ENCODE measurements around the gene BMP10. TPM values are rescaled to one million over a fixed set of nuclear protein-coding genes. Genes with fewer than 3 reads are reported as not detected.

BMP10 gene
- total RNA-seq, 1 donor from 2014 or later = not detected

DNA sequence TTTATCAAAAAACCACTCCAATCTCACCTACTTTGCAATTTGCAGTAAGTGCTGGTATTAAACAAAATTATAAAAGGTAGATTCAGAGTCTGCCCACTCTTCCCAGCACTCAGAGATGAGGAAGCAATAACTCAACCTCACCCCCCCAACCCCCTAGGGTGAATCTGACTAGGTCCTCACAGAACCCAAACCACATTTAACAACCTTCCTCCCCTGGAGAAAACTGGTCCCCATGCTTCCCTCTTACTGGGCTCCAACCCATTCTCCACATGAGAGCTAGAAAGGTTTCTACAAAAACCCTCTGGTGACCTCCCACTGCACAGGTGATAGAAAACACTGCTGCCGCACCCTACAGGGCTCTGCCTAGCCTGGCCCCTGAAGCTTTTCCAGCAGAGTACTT, 40.5 kb upstream of the BMP10 start:
- no peak for DNase-seq
- H3K27me3 Mint-ChIP-seq (ENCODE audit: unreplicated experiment) = peaks cover 3% of the 10 kb centered on the region
- H3K9me3 Mint-ChIP-seq (ENCODE audit: unreplicated experiment) = no peaks in the 10 kb centered on the region
- no peaks in the 10 kb centered on the region for H3K36me3 Mint-ChIP-seq (ENCODE audit: unreplicated experiment)
- no peak overlapping the region for H3K27ac Mint-ChIP-seq (ENCODE audit: unreplicated experiment)
- TF ChIP-seq, protein P1, sequence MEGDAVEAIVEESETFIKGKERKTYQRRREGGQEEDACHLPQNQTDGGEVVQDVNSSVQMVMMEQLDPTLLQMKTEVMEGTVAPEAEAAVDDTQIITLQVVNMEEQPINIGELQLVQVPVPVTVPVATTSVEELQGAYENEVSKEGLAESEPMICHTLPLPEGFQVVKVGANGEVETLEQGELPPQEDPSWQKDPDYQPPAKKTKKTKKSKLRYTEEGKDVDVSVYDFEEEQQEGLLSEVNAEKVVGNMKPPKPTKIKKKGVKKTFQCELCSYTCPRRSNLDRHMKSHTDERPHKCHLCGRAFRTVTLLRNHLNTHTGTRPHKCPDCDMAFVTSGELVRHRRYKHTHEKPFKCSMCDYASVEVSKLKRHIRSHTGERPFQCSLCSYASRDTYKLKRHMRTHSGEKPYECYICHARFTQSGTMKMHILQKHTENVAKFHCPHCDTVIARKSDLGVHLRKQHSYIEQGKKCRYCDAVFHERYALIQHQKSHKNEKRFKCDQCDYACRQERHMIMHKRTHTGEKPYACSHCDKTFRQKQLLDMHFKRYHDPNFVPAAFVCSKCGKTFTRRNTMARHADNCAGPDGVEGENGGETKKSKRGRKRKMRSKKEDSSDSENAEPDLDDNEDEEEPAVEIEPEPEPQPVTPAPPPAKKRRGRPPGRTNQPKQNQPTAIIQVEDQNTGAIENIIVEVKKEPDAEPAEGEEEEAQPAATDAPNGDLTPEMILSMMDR (IDR thresholded peaks at IDR 0.05; ENCODE audit: partially characterized antibody, unreplicated experiment) = no peak
- no peak overlapping the region for H3K4me3 Mint-ChIP-seq (ENCODE audit: unreplicated experiment)
- H3K4me1 Mint-ChIP-seq (ENCODE audit: low read depth, unreplicated experiment) = no peaks in the 10 kb centered on the region

DNA sequence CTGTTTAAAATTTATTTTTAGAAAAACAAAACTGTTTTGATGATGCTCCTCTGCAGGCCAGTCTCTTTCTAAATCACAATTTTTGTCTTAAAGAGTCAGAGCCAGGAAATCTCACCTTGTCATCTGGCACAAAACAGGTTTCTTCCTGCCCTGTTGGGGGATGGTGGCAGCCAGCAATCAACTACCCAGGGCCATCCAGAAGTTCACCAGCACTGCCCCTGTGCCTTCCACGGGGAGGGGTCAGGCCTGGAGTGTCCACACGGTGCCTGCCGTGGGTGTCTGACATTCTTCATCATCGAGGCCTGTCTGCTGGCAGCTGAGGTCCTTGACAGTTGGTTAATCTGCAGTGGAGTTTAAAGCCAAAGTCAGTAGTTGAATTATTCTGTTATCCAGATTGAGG, 40.0 kb upstream of the BMP10 start:
- DNase-seq = no peak
- Mint-ChIP-seq H3K9me3 (ENCODE audit: unreplicated experiment) (no peaks in the 10 kb centered on the region), H3K36me3 (ENCODE audit: unreplicated experiment) (no peaks in the 10 kb centered on the region), H3K27ac (ENCODE audit: unreplicated experiment) (no peak overlapping the region), H3K4me3 (ENCODE audit: unreplicated experiment) (no peak overlapping the region), H3K4me1 (ENCODE audit: low read depth, unreplicated experiment) (no peaks in the 10 kb centered on the region), H3K27me3 (ENCODE audit: unreplicated experiment) (peaks cover 3% of the 10 kb centered on the region)
- TF ChIP-seq, protein P1 (IDR thresholded peaks at IDR 0.05; ENCODE audit: partially characterized antibody, unreplicated experiment) = no peak

DNA sequence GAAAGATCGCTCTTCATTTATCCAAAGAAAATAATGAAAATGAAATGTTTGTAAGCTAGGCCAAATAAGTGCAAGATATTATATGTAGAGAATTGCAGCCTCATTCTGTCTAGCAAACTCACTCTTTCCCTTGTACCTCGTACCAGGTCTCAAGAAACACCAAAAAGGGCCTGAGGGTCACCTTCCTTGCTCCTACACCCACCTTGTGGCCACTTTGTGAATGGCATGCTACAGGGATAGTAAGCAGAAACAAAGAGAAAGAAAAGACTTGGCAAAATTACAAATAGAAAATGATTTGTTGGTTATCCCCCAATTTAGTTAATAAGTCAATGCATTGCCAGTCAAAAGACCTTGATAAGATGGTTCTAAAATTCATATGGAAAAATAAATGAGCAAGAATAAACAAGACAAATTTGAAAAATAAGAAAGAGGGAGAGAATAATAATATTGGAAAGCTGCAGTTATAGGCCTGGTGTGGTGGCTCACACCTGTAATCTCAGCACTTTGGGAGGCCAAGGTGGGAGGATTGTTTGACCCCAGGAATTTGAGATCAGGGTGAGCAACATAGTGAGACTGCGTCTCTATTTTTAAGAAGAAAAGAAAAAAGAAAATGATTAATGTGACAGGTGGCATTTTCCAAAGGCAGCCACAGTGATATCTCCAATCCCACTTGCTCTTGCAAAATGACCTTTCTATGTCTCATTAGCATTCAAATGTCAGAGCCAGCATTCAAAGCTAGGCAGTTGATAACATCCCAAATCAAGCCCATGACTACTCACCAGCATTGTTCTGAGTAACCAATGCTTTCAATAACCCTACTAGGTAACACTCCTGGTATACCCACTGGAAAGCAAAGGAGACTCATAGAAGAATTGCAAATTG, 38.8 kb upstream of the BMP10 start:
- Mint-ChIP-seq H3K27me3 (ENCODE audit: unreplicated experiment) (peaks cover 3% of the 10 kb centered on the region), H3K9me3 (ENCODE audit: unreplicated experiment) (no peaks in the 10 kb centered on the region), H3K4me3 (ENCODE audit: unreplicated experiment) (no peak overlapping the region), H3K4me1 (ENCODE audit: low read depth, unreplicated experiment) (no peaks in the 10 kb centered on the region), H3K36me3 (ENCODE audit: unreplicated experiment) (no peaks in the 10 kb centered on the region), H3K27ac (ENCODE audit: unreplicated experiment) (no peak overlapping the region)
- DNase-seq = peak; percentile 85
- TF ChIP-seq, protein P1 (IDR thresholded peaks at IDR 0.05; ENCODE audit: partially characterized antibody, unreplicated experiment) = peak; percentile 90

DNA sequence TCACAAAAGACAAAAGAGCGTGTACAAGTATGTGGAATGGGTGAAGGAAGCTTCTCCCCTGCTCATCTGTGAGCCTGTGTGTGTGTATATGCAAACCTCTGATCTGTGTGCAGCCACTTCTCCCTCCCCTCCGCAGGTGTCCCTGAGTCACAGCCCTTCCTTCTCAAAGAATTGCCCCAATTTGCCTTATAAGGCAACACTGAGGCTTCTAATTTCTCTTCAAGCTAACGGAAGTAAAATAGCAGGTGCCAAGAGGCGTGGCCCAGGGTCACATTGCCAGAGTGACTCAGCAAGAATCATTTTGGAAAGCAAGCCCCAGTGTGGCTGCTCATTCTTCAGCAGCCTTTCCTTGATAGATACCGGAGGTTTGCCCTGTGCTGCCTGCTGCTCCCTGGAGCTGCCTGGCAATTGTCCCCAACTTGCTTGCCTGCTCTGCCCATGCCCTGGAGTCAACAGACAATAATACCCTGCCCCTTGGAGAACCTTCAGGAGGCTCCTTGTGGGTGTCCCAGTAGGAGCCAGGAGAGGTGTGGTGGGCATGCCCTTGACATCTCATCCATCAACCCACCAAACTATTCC, 37.3 kb upstream of the BMP10 start:
- Mint-ChIP-seq H3K36me3 (ENCODE audit: unreplicated experiment) (no peaks in the 10 kb centered on the region), H3K27ac (ENCODE audit: unreplicated experiment) (no peak overlapping the region), H3K4me1 (ENCODE audit: low read depth, unreplicated experiment) (no peaks in the 10 kb centered on the region), H3K9me3 (ENCODE audit: unreplicated experiment) (no peaks in the 10 kb centered on the region), H3K4me3 (ENCODE audit: unreplicated experiment) (no peak overlapping the region), H3K27me3 (ENCODE audit: unreplicated experiment) (peaks cover 3% of the 10 kb centered on the region)
- no peak for DNase-seq
- TF ChIP-seq, protein P1 (IDR thresholded peaks at IDR 0.05; ENCODE audit: partially characterized antibody, unreplicated experiment) = no peak

DNA sequence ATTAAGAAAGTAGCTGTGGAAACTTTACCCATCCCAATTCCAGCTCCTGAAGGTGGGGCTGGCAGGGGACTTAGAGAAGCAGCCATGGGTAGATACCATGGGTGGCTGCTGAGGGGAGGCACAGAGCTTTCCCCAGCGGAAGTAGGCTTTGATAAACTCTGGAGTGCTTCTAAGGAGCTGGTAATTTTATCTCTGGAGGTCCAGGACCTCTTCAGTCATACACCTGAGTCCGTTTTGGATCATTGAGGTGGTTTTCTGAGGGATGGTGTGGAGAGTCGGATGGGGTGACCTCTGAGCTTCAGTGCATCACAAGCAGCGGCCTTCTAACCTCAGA, 36.7 kb upstream of the BMP10 start:
- no peak for DNase-seq
- Mint-ChIP-seq H3K4me3 (ENCODE audit: unreplicated experiment) (no peak overlapping the region), H3K27ac (ENCODE audit: unreplicated experiment) (no peak overlapping the region), H3K4me1 (ENCODE audit: low read depth, unreplicated experiment) (no peaks in the 10 kb centered on the region), H3K27me3 (ENCODE audit: unreplicated experiment) (peaks cover 3% of the 10 kb centered on the region), H3K9me3 (ENCODE audit: unreplicated experiment) (peaks cover 2% of the 10 kb centered on the region), H3K36me3 (ENCODE audit: unreplicated experiment) (peaks cover 3% of the 10 kb centered on the region)
- TF ChIP-seq, protein P1 (IDR thresholded peaks at IDR 0.05; ENCODE audit: partially characterized antibody, unreplicated experiment) = no peak

Data from glutamatergic neuron (in vitro differentiated cells).